KOPT-K1 (cell line): ENCODE results near the gene MRTFB.

ENCODE experiments used
- H3K27ac ChIP-seq: fragments of 200-600 bp; sonication (generic); 2 replicates; pipeline ENCODE4 v1.5.1; 2016; ENCODE audit warnings: antibody characterized with exemption, mild to moderate bottlenecking, low read depth, low read length; ENCODE audit not compliant: poor library complexity, severe bottlenecking
- H3K36me3 ChIP-seq: fragments of 200-600 bp; sonication (generic); 2 replicates; pipeline ENCODE4 v1.5.1; 2017; ENCODE audit warnings: antibody characterized with exemption, mild to moderate bottlenecking, low read length, moderate library complexity; ENCODE audit not compliant: insufficient read depth
- H3K9me3 ChIP-seq: fragments of 200-600 bp; sonication (generic); 2 replicates; pipeline ENCODE4 v1.5.1; 2017; ENCODE audit warnings: antibody characterized with exemption, low read length, mild to moderate bottlenecking; ENCODE audit not compliant: insufficient read depth, poor library complexity, severe bottlenecking

MRTFB gene

GRCh38 chr16:14238756-14239155, 167.6 kb downstream of the MRTFB start:
- peaks cover 77% of the 10 kb centered on the region for H3K36me3 ChIP-seq
- H3K9me3 ChIP-seq = no peaks in the 10 kb centered on the region
- no peak overlapping the region for H3K27ac ChIP-seq

DNA sequence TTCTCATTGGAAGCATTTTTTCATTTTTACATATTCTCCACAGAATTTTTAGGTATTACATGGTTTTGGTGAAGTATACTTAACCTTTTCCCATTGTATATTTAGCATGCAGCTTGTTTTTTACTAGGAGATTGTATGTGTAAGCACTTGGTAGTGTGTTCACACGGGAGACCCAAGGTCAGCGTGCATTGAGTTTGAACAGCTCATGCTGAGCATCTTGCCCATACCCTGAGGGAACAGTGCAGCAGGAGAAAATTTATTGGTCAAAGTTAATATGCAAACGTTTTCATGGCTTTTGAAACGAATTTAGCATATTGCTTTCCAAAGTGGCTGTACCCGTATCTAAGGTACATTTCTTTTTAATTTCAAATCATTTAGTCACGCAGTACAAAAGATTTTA, 168.7 kb downstream of the MRTFB start:
- H3K9me3 ChIP-seq = no peaks in the 10 kb centered on the region
- H3K36me3 ChIP-seq = peaks cover 73% of the 10 kb centered on the region
- H3K27ac ChIP-seq = no peak overlapping the region

GRCh38 chr16:14240219-14240843, 169.2 kb downstream of the MRTFB start:
- Histone ChIP-seq H3K27ac (no peak overlapping the region), H3K36me3 (peaks cover 73% of the 10 kb centered on the region)

GRCh38 chr16:14240964-14241363, 169.8 kb downstream of the MRTFB start:
- no peak overlapping the region for H3K27ac ChIP-seq
- H3K36me3 ChIP-seq = peaks cover 73% of the 10 kb centered on the region

More at GRCh38 chr16:14240219-14240843, 169.2 kb downstream of the MRTFB start:
- no peaks in the 10 kb centered on the region for H3K9me3 ChIP-seq

GRCh38 chr16:14241631-14242030, 170.5 kb downstream of the MRTFB start:
- Histone ChIP-seq H3K36me3 (peaks cover 74% of the 10 kb centered on the region), H3K9me3 (no peaks in the 10 kb centered on the region), H3K27ac (no peak overlapping the region)

More at GRCh38 chr16:14240964-14241363, 169.8 kb downstream of the MRTFB start:
- no peaks in the 10 kb centered on the region for H3K9me3 ChIP-seq

DNA sequence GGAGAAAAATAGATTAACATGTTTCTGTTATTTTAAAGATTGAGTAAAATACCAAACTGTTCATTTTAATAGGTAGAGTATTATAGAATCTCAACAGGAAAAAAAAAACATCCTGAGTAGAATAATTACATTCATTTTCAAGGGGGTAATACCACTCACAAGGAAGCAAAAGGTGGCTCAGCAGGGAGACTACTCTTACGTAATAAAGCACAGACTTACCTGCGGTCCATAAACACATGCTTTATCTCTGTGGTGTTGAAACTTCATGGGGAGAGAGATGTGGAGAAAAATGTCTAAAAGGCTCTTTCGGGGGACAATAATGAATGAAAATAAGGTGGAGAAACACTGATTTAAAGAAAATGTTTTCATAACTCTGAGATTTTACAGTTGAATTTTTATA, 171.7 kb downstream of the MRTFB start:
- H3K9me3 ChIP-seq = no peaks in the 10 kb centered on the region
- H3K36me3 ChIP-seq = peaks cover 75% of the 10 kb centered on the region
- no peak overlapping the region for H3K27ac ChIP-seq

GRCh38 chr16:14244196-14245010, 173.3 kb downstream of the MRTFB start:
- peaks cover 82% of the 10 kb centered on the region for H3K36me3 ChIP-seq
- H3K27ac ChIP-seq = no peak overlapping the region
- H3K9me3 ChIP-seq = no peaks in the 10 kb centered on the region

DNA sequence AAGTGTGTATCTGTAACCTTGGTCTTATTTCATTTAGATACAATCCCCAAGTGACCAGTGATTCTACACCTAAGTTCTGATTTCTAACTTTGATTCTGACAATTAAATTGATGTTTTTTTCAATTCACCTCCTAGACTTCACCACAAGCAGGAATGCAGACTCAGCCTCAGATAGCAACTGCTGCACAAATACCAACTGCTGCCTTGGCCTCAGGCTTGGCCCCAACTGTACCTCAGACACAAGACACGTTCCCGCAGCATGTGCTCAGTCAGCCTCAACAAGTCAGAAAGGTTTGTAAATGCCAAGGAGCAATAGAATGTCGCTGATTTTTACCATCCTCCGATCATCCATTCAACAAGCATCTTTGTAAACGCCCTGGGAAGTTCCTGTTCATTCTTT, 177.7 kb downstream of the MRTFB start:
- no peak overlapping the region for H3K27ac ChIP-seq
- H3K36me3 ChIP-seq = peaks cover 88% of the 10 kb centered on the region
- no peaks in the 10 kb centered on the region for H3K9me3 ChIP-seq

DNA sequence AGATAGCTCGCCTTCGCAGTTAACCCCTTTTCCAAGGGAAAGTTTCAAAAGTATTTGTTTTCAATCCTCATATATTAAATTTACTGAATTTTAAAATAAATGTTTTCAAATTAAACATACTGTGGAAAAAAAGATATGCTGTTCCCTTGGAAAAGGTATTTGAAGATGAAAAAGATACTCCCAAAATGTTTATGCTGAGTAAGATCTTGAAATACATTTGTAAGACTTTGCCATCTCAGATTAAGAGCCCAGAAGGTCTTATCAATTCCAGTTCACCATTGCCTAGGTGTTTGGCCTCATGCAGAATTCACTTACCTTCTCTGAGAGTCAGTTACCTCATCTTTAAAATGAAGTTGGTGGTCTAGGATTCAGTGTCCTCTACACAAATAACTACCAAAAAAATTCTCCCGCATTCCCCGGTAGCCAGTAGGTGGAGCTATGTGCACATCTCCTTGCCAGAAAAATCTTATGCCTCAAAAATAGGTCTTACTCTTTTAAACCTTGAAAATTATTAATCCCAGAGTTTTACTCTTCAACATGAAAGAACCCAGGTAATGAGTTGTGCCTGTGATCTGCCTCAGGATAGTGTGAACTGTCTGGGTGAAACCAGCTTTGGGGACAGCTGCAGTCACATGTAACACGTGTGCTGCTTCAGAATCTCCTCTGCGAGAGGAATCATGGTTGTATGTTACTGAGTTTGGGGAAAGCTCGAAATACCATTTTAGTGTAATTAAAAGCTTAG, 178.3 kb downstream of the MRTFB start:
- no peak overlapping the region for H3K27ac ChIP-seq
- H3K9me3 ChIP-seq = no peaks in the 10 kb centered on the region
- peaks cover 92% of the 10 kb centered on the region for H3K36me3 ChIP-seq

GRCh38 chr16:14251419-14251818, 180.3 kb downstream of the MRTFB start:
- Histone ChIP-seq H3K27ac (no peak overlapping the region), H3K9me3 (no peaks in the 10 kb centered on the region), H3K36me3 (peaks cover 80% of the 10 kb centered on the region)

DNA sequence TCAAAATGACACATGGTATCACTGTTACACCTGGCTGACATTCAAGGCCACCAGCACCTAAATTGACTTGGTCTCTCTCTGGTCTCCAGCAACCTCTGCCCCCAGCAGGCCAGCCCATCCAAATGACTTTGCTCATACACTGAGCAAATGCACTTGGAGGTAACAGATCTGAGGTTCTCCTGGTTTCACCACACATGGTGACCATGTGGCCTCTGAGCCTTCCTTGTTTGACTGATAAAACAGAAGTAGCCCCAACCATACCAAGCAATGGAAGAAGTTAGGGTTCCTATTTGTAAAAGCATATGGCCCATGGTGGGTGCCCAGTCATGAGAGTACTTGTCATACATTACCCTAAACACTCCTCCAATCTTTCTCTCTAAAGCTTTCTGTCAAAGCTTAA, 181.7 kb downstream of the MRTFB start:
- Histone ChIP-seq H3K27ac (no peak overlapping the region), H3K36me3 (peaks cover 76% of the 10 kb centered on the region), H3K9me3 (no peaks in the 10 kb centered on the region)

DNA sequence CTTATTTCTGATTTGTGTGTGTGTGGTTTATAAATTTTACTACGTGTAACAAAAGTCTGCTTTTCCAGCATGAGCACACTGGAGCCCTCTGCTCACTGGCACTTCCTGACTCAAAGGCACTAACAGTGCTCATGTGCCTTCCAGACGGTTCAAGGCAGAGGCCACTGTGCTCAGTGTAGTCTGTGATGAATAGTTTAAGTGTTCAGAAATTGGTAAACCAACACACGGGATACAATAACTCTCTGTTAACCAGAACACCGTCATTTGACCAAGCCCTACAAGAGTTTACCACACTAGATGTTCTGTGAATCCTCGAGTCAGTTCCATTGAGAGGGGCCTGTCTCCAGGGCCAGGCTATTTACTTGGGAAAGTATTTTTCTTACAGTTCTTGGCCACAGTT, 191.9 kb downstream of the MRTFB start:
- Histone ChIP-seq H3K9me3 (no peaks in the 10 kb centered on the region), H3K27ac (no peak overlapping the region), H3K36me3 (peaks cover 82% of the 10 kb centered on the region)

DNA sequence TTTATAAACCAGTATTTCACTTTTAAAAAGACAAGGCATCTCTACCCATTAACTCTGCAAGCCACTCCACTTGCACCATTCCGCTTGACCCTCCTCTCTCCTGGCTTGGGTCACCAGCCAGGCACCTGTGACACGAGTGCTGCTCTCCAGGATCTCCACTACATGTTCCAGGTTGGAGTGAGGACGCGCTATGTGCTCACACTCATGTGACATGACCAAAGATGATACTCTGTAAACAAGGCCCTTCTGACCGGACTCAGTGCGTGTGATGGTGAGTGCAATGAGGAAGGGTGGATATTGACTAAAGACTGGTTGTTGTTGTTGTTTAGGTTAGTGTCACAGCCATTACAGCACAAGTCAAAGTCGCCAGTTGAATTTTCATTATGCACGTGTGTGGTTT, 192.7 kb downstream of the MRTFB start:
- Histone ChIP-seq H3K9me3 (peaks cover under 1% of the 10 kb centered on the region), H3K36me3 (peaks cover 74% of the 10 kb centered on the region), H3K27ac (no peak overlapping the region)

DNA sequence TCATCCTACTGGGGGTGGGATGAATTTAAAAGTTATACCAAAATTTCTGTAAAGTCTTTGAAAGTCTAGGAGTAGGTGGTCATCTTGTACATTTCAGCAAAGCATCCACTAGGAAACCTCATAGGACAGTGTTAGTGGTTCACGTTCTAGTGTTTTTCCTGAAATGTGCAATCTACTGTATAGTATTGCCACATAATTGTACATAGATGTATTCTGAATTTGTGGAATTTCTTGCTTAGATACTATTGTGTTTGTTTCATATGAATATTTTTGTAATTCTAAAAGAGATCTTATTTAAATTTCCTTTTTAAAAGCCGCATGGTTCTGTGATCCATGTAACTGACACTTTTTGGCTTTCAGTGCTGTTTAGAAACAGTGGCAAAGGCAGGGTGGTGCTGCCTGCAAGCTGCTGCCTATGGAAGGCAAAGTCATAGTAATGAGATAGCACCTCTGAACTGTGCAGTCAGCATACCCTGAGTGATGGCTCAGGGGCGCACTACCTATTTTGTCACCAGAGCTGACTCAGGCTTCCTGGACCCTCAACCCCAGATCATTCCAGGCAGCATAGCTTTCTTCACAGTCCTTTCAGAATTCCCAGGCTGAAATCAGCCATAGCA, 193.3 kb downstream of the MRTFB start:
- Histone ChIP-seq H3K27ac (no peak overlapping the region), H3K9me3 (peaks cover 7% of the 10 kb centered on the region), H3K36me3 (peaks cover 67% of the 10 kb centered on the region)

DNA sequence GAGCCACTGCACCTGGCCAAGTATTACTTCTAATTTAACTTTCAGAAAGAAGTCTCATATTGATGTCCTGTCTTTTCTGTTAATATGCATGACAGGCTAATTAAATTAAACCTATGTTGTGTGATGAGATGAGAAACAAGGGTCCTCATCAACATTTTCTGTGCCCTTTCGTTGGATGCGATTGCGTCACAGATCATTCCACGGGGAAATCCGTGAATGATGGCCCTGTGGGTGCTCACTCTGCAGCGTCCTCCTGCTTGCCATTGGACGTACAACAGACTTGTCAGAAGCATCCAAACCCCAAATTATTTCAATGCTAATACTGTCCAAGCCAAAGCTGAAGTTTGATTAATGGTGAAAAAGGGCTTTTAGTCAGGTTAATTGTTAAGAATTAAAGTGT, 197.0 kb downstream of the MRTFB start:
- H3K36me3 ChIP-seq = peaks cover 33% of the 10 kb centered on the region
- H3K27ac ChIP-seq = no peak overlapping the region
- H3K9me3 ChIP-seq = peaks cover 23% of the 10 kb centered on the region
